NOMO-1 treated with DMSO at 0.1 percent for 48 hours (cell line): ENCODE results near the gene ATAD3C.
A peak's percentile ranks its signal among the peaks of the same experiment; 100 is the strongest.
"Not testable (repeated sequence)": the region's sequence is repeated elsewhere in the genome, so short reads cannot be mapped to it uniquely, and the experiment has no call there.

Experiments used
- DNase-seq: peaks from one replicate; lab custom pipeline; 2025; ENCODE audit not compliant: unreplicated experiment; lab: John Stamatoyannopoulos, UW

ATAD3C gene, protein sequence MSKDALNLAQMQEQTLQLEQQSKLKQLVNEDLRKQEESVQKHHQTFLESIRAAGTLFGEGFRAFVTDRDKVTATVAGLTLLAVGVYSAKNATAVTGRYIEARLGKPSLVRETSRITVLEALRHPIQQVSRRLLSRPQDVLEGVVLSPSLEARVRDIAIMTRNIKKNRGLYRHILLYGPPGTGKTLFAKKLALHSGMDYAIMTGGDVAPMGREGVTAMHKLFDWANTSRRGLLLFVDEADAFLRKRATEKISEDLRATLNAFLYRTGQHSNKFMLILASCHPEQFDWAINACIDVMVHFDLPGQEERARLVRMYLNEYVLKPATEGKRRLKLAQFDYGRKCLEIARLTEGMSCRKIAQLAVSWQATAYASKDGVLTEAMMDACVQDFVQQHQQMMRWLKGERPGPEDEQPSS

DNA sequence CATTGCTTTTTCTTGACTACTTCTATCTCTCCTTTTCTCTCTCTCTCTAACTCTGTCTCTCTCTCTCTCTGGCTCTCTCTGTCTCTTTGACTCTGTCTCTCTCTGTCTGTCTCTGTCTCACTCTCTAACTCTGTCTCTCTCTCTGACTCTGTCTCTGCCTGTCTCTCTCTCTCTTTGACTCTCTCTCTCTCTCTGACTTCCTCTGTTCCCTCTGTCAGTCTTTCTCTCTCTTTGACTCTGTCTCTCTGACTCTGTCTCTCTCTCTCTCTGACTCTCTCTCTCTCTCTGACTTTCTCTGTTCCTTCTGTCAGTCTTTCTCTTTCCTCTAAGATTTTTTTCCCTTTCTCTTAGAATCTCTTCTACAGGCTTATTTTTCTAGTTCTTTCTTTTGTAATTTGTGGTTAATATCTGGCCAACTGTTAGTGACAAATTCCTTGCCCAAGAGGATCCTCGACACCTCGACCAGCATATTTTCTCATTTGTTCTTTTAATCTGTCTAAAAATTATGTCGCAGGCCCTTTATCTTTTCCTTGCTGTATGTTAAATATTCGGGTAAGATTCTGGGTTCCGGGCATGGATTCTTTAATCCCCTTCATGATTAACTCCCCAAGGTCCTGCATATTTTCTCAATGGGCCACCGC lies at the start of gene ATAD3C:
Gene ATAD3C, plus strand, starts transcription at position 591 of the 641 bp plus-strand sequence. CDS start 995 bp downstream, outside the sequence.
- DNase-seq = no peak

DNA sequence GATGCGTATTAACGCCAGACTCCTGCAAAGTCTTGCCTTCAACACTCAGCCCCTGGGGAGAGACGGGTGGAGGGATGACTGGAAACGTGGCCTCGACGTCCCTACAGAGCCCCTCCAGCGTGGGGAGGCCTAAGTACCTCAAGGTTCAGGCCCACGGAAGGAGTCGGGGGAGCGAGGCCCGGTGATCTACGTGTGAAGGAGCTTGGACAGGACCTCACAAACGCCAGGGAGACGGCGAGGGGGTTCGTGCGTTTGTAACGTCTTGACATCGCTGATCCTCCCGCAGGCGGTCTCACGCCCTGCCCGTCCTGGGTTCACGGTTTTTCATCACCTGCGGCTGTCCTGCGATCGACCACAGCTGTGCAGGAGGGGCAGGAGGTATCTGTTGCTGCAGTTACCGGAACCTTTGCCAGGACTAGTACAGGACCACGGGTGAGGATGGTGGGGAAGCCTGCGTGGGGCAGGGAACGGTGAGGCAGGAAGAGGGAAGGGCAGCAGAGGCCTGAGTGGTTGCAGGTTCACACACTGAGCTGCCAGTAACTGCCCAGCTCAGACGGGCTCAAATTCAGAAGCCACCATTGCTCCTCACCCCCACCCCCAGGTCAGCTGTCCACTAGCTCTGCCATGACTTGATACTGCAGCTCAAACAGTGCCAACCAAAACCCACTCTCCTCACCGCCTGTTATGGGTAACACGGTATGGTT lies 49.5 kb upstream of the ATAD3C start:
- peak; percentile 7 for DNase-seq

DNA sequence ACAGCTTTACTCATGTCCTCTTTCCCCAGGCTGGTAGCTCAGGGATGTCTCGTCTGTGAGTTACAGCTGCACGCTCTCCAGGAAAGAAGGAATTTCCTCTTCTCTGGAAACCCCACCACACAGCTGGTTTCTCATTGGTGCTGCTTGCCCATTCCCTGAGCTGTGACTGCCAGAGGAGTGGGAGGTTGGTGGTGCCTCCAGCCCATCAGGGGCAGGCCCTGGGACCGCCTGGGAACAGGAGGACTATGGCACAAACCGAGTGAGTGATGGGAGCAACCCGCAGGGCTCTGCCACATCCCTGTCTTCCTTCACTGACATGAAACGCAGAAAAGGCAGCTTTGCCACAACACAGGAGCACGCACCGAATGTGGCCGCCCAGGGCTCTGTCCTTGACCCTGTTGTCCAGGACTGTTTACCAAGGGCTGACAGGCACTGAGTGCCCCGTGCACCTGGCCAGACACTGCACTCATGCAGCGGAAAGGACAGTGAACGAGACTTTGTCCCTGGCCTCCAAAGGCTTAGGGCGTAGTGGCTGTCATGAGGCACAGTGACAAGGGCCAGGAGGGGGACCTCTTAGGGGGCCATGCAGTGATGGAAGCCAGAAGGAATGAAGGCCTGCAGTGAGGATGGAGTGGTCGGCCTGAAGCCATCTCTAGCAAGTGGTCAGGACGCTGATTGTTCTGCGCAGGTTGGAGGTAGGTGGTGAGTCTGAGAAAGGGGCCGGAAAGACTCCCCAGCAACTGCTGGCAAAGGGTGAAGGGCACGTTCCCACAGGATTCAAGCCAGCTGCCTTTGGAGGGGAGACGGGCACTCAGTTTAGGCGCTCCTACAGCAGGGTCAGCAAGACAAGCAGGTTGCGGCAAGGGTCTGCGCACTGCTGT lies 48.7 kb upstream of the ATAD3C start:
- DNase-seq = no peak

DNA sequence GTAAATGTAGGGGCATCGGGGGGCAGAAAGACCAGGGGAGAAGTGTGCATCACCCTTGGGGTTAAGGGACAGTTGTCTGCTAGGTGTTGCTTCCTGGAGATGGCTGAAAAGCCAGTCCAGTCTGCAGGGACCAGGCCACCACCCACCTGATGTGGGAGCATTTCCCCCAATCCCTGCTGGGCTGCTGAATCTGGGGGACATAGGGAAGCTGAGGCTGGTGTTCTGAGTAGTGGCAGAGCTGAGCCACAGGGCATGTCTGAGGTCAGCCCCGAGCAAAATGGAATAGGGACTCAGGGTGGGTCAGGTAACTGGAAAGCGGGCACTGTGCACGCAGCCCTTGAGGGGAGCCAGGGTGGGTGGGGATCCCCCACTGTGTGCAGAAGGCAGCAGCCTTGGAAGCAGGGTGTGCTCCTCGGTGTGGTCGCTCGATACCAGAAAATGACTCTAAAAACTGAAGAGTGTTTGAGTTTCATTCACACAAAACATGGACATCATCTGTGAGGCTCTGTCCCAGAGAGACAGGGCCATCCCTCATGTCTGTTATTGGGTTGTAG lies 48.0 kb upstream of the ATAD3C start:
- DNase-seq = no peak

DNA sequence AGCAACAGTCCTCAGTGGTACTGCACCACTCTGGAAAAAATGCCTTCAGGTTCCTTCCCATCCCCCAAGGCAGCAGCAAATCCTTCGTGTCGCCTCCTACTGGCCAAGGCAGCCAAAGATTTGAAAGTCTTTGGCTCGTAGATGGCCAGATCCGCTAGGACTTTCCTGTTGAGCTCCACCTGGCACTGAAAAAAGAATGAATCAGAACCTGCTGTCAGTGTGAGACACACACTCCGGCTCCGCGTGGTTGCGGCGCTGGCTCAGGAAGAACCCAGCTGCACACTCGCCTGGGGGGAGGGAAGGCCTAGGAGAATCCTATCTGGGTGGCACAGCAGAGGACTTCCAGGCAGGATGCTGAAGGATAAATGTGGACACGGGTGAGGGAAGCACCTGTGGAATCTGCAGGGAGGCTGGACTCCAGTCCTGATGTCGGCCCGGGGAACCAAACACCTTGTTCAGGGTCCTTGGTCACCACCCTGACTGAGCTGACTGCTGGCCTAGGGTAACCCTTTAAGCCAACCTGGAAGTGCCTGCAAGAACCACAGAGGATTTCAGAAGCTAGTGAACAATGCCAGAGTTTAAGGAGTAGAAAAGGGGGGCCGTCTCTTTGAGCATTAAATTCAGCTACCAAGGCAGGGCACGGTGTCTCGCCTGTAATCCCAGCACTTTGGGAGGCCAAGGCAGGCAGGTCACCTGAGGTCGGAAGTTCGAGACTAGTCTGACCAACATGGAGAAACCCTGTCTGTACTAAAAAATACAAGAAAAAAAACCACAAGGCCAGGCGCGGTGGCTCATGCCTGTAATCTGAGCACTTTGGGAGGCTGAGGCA lies 47.2 kb upstream of the ATAD3C start:
- peak; percentile 33 for DNase-seq

DNA sequence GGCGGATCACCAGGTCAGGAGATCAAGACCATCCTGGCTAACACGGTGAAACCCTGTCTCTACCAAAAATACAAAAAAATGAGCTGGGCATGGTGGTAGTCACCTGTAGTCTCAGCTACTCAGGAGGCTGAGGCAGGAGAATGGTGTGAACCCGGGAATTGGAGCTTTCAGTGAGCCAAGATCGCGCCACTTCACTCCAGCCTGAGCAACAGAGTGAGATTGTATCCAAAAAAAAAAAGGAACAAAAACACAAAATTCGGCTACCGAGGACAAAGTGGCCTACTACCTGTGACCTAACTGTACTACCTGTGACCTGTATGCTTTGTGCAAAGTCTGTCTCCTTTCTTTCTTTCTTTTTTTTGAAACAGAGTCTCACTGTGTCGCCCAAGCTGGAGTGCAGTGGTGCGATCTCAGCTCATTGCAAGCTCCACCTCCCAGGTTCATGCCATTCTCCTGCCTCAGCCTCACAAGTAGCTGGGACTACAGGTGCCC lies 46.5 kb upstream of the ATAD3C start:
- DNase-seq = not testable (repeated sequence)

DNA sequence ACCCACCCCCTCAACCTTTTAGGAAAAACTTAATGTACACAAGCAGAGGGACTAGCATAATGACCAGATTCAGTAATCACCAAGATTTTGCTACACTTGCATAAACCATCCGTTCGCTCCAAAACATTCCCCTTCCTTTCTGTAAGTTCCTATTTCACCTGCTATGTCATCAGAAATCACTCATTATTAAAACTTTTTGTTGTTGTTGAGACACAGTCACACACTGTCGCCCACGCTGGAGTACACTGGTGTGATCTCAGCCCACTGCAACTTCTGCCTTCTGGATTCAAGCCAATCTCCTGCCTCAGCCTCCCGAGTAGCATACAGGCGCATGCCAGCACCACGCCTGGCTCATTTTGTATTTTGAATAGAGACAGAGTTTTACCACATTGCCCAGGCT lies 45.8 kb upstream of the ATAD3C start:
- no peak for DNase-seq

DNA sequence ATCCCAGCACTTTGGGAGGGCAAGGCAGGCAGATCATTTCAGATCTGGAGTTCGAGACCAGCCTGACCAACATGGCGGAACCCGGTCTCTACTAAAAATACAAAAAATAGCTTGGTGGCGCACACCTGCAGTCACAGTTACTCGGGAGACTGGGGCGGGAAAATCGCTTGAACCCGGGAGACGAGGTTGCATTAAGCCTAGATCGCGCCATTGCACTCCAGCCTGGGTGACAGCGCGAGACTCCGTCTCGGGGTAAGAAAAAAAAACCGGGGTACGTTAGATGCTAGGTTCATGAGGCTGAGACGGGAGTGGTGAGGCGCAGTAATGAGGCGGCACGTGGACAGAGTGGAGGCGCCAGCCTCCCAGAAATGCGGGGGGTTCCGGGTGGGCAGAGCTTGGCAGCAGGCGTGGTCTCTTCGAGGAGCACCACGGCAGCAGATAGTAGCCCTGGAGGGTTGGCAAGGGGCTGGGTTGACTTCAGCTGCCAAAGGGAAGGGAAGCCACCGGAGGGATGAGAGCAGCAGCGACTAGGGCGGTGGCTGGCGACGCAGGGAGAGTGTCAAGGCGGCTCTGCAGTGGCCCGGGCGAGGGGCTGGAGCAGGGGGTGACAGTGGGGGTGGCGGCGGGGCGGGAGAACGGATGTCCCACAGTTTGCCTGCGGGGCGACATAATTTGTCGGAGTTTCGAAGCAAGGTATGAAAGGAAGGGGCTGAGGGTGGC lies 43.2 kb upstream of the ATAD3C start:
- no peak for DNase-seq

DNA sequence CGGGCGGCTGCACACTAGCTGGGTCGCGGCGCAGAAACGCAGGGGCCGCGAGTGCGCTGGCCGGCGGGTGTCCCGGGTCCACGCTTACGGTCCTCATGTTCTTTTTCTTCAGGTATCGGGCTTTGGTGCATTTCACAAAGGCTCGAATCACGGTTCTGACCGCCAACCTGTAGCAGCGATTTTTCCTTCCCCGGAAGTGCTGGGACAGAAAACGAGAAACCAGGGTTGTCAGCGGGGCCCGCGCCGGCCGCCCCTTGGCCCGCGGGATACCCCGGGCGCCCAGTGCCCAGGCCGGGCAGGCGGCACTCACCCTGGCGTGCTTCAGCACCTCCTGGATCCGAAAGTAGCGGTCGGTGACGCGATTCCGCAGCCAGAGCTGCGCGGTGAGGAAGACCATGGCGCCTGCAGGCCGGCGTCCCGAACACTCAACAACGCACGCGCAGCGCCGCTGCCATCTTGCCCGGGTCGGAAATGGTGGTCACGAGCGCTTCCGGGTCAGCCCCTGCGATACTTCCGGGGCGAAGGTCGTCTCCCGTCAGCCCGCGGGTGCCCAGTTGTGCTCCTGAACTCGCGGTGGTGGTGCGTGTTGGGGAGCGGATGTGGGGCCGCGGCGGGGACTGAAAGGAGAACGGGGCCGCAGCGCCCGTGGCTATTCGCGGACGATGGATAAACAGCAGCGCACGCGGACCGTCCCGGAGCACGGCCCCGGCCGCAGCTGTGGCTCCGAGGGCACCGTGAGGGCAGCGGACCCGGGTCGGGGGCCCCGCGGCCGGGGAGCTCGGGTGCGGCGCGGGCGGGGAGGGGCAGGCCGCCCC lies 42.5 kb upstream of the ATAD3C start, which contains the start of gene MRPL20:
Gene MRPL20, minus strand, starts transcription at position 473 of the 815 bp plus-strand sequence. Its CDS starts 76 bp downstream, at position 397.
- DNase-seq = peak; percentile 91

DNA sequence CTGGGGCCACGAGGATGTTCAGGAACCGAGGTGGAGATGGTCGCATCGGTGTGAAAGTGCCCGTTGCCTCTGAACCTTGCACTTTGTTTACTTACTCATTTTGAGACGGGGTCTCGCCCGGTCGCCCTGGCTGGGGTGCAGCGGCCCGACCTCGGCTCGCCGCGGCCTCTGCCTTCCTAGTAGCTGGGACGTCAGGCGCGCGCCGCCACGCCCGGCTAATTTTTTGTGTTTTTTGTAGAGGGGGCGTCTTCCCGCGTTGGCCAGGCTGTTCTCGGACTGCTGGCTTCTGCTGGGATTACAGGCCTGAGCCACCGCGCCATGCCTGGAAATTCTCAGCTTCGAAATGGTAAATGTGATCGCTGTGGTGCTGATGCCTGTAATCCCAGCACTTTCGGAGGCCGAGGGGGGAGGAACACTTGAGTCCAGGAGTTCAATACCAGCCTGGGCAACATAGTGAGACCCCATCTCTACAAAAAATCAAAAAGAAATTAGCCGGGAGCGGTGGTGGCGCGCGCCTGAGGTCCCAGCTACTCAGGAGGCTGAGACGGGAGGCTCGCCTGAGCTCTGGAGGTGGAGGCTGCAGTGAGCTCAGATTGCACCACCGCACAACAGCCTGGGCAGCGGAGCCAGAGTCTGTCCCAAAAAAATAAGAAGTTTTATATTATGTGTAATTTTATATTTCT lies 41.7 kb upstream of the ATAD3C start:
- peak; percentile 31 for DNase-seq

DNA sequence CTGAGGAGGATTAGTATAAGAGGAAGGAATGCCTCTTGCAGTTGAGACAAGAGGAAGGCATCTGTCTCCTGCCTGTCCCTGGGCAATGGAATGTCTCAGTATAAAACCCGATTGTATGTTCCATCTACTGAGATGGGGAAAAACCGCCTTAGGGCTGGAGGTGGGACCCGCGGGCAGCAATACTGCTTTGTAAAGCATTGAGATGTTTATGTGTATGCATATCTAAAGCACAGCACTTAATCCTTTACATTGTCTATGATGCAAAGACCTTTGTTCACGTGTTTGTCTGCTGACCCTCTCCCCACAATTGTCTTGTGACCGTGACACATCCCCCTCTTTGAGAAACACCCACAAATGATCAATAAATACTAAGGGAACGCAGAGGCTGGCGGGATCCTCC lies 39.3 kb upstream of the ATAD3C start:
- DNase-seq = not testable (repeated sequence)

DNA sequence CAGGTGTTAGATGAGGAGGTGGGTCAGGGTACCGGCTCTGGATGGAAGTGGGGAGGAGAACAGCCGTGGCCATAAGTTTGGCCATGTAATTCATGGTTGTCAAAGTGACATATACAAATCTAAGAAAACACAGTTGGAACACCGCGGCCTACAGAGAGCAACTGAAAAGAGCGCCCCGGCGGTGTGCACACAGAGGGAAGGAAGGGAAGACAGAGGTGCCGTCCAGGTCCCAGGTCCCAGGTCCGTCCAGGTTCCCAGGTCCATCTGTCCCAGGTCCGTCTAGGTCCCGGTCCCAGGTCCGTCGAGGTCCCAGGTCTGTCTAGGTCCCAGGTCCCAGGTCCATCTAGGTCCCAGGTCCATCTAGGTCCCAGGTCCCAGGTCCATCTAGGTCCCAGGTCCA lies 37.9 kb upstream of the ATAD3C start:
- no peak for DNase-seq

DNA sequence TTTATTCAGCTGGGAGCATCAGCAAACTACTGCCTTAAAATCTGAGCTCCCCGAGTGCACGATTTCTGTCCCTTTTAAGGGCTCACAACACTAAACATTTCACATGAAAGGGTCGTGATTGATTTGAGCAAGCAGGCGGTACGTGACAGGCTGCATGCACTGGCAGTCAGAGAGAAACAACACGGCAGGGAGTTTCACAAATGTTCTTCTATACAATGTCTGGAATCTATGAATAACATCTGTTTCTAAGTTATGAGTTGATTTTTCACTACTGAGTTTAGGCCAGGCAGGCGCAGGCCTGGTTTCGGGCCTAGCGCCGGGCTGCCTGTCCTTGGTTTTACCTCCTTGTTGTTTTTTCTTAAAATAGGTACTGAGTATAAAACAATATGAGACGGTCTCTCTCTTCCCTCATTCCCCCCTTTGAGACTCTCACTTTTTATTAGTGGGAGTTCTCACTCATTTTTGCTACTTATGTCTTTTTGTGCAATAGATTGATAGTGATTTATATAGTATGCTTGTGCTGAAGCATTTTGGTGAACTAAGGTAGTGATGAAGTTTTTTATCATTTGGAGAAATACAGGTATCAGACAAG lies 37.1 kb upstream of the ATAD3C start:
- DNase-seq = not testable (repeated sequence)

DNA sequence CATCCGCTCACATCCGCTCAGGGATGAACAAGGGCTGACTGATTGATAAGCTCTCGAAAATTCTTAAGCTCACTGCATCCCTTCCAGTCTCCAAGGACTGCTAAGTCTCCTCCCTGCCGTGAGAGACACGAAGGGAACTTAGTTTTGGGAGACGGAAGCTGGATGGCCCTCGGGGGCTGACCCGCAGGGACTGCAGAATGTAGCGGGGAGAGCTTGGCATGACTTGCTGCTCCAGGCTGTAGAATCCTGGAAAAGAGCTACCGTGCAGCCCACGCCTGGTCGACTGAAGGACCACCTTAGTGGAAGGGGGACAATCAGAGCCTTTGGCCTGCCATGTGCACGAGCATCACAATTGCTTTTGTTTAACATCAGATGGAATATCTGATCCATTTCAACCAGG lies 33.7 kb upstream of the ATAD3C start:
- no peak for DNase-seq

DNA sequence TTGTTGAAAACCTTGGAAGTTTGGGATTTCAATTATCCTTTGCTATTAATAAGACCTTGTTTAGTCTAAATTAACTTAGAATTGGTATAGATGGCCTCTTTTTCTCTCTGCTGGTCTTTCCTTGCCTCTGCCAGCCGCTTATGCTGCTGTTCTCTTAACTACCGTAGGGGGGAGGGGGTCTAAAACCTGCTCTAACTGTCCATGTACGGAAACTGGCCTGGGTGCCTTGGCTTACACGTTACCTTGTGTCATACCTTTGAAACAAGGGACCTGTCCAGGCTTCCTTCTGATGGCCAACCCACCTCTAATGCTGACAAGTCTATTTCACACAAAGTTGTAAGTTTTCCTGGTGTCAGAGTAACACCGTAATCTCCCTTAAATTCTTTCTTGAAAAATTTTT lies 32.1 kb upstream of the ATAD3C start:
- not testable (repeated sequence) for DNase-seq

DNA sequence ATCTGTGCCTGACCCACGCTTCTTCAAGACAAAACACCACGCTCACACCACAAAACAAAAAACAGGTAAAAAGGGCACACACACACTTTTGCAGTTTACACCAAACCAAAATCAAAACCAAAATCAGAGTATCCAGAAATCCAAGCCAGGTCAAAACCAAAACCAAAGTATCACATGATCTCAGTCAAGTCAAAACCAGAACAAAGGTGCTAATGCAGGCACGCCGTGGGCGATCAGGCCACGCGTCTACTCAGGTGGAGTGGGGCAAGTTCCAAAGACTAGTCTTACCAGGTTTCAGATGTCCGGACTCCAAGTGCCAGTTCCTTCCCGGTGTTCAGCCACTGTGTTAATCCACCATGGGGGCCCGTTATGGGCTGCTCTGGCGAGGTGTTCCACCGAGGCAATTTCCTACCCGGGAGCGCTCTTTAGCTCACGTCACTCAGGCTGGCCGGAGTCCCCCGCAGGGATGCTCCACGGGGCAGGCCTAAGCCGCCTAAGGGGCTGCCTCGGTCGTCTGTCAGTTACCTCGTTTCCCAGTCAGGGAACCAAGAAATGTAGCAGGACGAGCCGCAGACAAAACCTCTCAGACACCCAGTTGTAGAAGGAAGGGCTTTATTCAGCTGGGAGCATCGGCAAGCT lies 31.5 kb upstream of the ATAD3C start:
- not testable (repeated sequence) for DNase-seq
